Muscle layer of colon (tissue), 2 donors: ENCODE results near the gene GFY.
"Not testable (repeated sequence)": the region's sequence is repeated elsewhere in the genome, so short reads cannot be mapped to it uniquely, and the experiment has no call there.

ENCODE experiments used
- H3K27ac ChIP-seq: one replicate; pipeline ENCODE4 v1.7.0; 2013; ENCODE audit warnings: low read depth, mild to moderate bottlenecking, low read length, moderate library complexity
- H3K27me3 ChIP-seq, 2 donors: one replicate each; pipeline ENCODE4 v1.7.0; 2013; ENCODE audit warnings: low read length in 2 of 2, mild to moderate bottlenecking in 2 of 2; ENCODE audit not compliant: insufficient read depth in 2 of 2, control insufficient read depth in 1 of 2
- H3K36me3 ChIP-seq: one replicate; pipeline ENCODE4 v1.7.0; 2013; ENCODE audit warnings: mild to moderate bottlenecking, low read length; ENCODE audit not compliant: insufficient read depth
- H3K4me1 ChIP-seq: one replicate; pipeline ENCODE4 v1.7.0; 2013; ENCODE audit warnings: mild to moderate bottlenecking, low read length; ENCODE audit not compliant: insufficient read depth
- H3K4me3 ChIP-seq, 2 donors: one replicate each; pipeline ENCODE4 v1.7.0; 2013; ENCODE audit warnings: low read length in 2 of 2, low read depth in 1 of 2, mild to moderate bottlenecking in 1 of 2, moderate library complexity in 1 of 2
- H3K9ac ChIP-seq: one replicate; pipeline ENCODE4 v1.7.0; 2013; ENCODE audit warnings: low read length
- H3K9me3 ChIP-seq: one replicate; pipeline ENCODE4 v1.7.0; 2013; ENCODE audit warnings: mild to moderate bottlenecking, low read length
- donor health status: abdominal sarcoma.
- donor health status: Adenocarcinoma of cecum.

GFY gene

DNA sequence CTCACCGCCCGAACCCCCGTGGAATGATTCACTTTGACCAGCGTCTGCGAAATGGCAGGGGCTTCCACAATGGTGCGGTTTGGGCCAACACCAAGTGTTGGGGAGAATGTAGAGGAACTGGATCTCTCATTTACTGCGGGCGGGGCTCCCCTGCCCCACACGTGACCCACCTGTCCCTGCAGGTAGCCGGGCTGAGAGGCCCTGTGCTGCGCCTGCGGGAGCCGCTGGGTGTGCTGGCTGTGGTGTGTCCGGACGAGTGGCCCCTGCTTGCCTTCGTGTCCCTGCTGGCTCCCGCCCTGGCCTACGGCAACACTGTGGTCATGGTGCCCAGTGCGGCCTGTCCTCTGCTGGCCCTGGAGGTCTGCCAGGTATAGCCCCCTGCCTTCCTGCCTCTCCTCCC, 43.0 kb downstream of the GFY start:
- H3K27me3 ChIP-seq: no peaks in the 10 kb centered on the region
- no peak overlapping the region for H3K4me3 ChIP-seq
- no peak overlapping the region for H3K9ac ChIP-seq
- H3K4me1 ChIP-seq: no peaks in the 10 kb centered on the region
- no peak overlapping the region for H3K27ac ChIP-seq
- H3K9me3 ChIP-seq: no peaks in the 10 kb centered on the region
- no peaks in the 10 kb centered on the region for H3K36me3 ChIP-seq

DNA sequence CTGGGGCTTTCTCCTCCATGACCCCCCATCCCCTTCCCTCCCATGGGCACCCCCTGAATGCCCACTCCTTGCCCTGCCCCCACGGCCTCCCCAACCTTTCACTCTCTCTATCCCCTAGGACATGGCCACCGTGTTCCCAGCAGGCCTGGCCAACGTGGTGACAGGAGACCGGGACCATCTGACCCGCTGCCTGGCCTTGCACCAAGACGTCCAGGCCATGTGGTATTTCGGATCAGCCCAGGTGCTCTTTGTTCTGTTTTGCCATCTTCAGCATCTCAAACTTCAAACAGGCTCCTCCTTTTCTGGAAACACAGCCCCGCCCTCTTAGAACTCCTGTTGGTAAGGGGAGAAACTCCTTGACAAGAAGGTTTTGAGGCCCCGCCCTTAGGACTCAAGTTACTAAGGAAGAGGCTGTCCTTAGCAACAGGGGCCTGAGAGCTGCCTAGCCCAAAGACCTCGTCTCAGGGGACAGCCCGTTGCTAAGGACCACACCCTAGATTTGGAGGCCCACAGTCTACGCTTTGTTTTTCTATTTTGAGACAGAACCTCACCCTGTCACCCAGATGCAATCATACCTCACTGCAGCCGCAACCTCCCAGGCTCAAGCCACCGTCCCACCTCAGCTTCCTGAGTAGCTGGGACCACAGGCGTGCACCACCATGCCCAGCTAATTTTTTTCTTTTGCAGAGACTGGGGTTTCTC, 43.7 kb downstream of the GFY start:
- Histone ChIP-seq H3K36me3 (no peaks in the 10 kb centered on the region), H3K9me3 (no peaks in the 10 kb centered on the region), H3K9ac (no peak overlapping the region), H3K4me3 (no peak overlapping the region), H3K27ac (no peak overlapping the region), H3K27me3 (no peaks in the 10 kb centered on the region), H3K4me1 (peaks cover 6% of the 10 kb centered on the region)

DNA sequence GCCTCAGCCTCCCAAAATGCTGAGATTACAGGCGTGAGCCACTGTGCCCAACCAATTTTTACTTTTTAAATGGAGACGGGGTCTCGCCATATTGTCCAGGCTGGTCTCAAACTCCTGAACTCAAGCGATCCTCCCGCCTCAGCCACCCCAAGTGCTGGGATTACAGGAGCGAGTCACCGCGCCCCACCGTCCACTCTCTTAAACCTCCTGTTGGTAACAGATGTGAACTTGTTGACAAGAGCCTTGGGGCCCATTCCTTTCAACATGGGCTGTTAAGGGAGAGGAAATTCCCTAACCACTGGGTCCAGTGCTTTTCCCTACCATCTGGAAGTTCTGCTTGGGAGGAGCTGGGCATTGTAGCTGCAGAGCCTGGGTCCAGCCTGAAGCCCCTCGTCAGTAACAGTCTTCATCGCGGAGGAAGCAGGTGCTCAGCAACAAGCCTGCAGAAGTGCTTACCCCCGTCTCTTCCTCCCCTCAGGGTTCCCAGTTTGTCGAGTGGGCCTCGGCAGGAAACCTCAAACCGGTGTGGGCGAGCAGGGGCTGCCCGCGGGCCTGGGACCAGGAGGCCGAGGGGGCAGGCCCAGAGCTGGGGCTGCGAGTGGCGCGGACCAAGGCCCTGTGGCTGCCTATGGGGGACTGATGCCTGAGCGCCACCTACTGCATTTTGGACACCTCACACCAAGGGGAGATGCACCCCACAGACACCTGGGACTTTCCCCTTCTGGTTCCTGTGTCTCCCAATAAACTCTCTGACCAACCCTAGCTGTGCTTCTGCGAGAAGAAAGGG, 44.8 kb downstream of the GFY start:
- H3K27ac ChIP-seq: no peak overlapping the region
- no peak overlapping the region for H3K4me3 ChIP-seq
- peaks cover 12% of the 10 kb centered on the region for H3K4me1 ChIP-seq
- no peaks in the 10 kb centered on the region for H3K36me3 ChIP-seq
- H3K9ac ChIP-seq: no peak overlapping the region
- no peaks in the 10 kb centered on the region for H3K9me3 ChIP-seq
- no peaks in the 10 kb centered on the region for H3K27me3 ChIP-seq

DNA sequence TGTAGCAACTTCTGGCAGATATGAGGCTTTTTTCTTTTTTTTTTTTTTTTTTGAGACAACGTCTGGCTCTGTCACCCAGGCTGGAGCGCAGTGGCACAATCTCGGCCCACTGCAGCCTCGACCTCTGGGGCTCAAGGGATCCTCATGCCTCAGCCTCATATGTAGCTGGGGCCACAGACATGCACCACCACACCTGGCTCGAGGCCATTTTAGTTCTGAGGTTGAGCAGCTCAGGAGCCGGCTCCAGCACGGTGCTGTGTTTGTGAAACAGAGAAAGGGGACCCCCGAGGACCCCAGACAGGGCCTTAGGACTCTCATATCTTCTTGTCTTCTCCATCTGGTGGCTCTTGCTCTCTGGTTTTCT, 45.4 kb downstream of the GFY start:
- Histone ChIP-seq H3K27ac (no peak overlapping the region), H3K9me3 (no peaks in the 10 kb centered on the region), H3K4me3 (no peak overlapping the region), H3K9ac (no peak overlapping the region), H3K4me1 (peaks cover 17% of the 10 kb centered on the region), H3K36me3 (no peaks in the 10 kb centered on the region), H3K27me3 (no peaks in the 10 kb centered on the region)

DNA sequence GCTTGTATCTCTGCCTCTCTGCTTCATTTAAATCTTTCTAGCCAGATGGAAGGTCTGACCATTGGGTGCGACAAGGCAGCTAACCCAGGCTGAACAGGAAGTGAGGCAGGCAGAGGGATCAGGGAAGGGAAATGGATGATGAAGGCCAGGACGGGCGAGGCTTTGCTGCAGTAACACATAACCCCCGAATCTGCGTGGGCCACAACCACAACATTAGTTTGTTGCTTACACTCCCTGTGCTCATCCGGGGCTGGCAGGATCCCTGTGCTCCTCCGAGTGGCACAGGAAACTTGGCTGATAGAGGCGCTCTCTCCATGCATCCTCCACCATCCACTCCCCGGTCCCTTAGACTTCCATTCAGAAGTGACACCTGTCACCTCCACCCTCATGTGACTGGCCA, 47.7 kb downstream of the GFY start:
- Histone ChIP-seq H3K27me3 (no peaks in the 10 kb centered on the region), H3K9me3 (no peaks in the 10 kb centered on the region), H3K4me3 (no peak overlapping the region), H3K36me3 (no peaks in the 10 kb centered on the region), H3K4me1 (peaks cover 17% of the 10 kb centered on the region), H3K9ac (no peak overlapping the region), H3K27ac (no peak overlapping the region)

DNA sequence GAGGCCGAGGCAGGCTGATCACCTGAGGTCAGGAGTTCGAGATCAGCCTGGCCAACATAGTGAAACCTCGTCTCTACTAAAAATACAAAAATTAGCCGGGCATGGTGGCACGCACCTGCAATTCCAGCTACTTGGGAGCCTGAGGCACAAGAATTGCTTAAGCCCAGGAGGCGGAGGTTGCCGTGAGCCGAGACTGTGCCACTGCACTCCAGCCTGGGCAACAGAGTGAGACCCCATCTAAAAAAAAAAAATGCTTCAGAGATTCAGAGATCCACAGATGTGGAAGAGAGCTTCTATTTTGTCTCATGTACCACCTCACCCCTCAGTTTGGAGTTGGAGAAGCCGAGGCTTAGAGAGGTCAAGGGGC, 48.3 kb downstream of the GFY start:
- Histone ChIP-seq H3K27ac (peak overlapping the region; percentile 75), H3K4me1 (peaks cover 17% of the 10 kb centered on the region), H3K4me3 (peak overlapping the region; percentile 54 to 58), H3K9ac (peak overlapping the region; percentile 45)
- H3K9me3 ChIP-seq, H3K36me3 ChIP-seq, H3K27me3 ChIP-seq: not testable (repeated sequence)

DNA sequence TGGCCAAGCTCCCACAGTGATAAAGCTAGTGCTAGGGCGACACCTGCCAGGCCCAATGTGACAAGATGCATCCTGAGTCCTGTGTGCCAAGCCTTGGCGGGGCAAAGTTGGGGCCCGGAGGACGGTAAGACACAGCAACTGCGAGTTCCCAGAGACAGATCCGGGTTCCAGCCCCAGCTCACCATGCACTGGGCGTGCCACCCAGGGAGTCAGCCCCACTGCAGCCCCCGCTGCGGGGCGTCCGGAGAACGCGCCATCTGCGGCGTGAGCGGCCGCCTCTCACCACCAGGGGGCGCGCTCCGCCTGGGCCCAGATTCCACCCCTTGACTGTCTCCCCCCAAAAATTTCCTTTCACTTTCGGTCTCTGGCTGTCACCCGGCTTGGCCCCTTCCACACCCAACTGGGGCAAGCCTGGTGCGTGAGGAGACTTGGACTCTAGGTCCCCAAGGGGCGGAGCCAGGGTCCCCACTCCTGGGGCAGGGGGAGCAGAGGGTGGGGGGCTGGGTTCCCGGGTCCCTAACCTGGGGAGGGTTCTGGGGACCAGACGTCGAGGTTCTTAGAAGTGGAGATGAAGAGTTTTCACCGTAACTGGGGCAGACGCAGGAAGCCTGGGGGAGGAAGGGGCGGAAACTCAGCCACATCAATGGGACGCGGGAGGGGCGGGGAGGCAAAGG, 48.8 kb downstream of the GFY start, which contains the start of gene FLT3LG:
Gene FLT3LG (plus strand): TSS at position 348 of the 674 bp plus-strand sequence. CDS start 425 bp downstream, outside the sequence.
- peak within 1 kb of the TSS; percentile 45 for H3K9ac ChIP-seq

DNA sequence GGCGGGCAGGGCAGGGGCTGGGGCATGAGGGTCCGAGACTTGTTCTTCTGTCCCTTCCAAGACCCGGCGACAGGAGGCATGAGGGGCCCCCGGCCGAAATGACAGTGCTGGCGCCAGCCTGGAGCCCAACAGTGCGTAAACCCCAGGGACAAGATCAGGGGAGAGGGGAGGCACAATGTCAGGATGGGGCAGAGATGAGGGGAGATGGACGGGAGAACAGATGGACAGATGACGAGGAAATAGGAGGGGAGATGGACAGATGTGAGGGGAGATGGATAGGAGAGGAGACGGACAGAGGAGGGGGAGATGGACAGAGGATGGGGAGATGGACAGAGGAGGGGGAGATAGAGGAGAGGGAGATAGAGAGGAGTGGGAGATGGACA, 49.3 kb downstream of the GFY start:
- no peaks in the 10 kb centered on the region for H3K9me3 ChIP-seq
- H3K4me3 ChIP-seq: peak overlapping the region; percentile 54 to 58
- no peaks in the 10 kb centered on the region for H3K27me3 ChIP-seq
- H3K27ac ChIP-seq: peak overlapping the region; percentile 75
- H3K4me1 ChIP-seq: peaks cover 17% of the 10 kb centered on the region
- no peaks in the 10 kb centered on the region for H3K36me3 ChIP-seq
- H3K9ac ChIP-seq: peak overlapping the region; percentile 45

More for the DNA sequence above, 48.8 kb downstream of the GFY start, which contains the start of gene FLT3LG:
- no peaks in the 10 kb centered on the region for H3K9me3 ChIP-seq
- H3K36me3 ChIP-seq: no peaks in the 10 kb centered on the region
- H3K27me3 ChIP-seq: no peaks in the 10 kb centered on the region
- H3K4me3 ChIP-seq: peak within 1 kb of the TSS; percentile 54 to 58
- peak within 1 kb of the TSS; percentile 75 for H3K27ac ChIP-seq
- H3K4me1 ChIP-seq: peaks cover 17% of the 10 kb centered on the region

DNA sequence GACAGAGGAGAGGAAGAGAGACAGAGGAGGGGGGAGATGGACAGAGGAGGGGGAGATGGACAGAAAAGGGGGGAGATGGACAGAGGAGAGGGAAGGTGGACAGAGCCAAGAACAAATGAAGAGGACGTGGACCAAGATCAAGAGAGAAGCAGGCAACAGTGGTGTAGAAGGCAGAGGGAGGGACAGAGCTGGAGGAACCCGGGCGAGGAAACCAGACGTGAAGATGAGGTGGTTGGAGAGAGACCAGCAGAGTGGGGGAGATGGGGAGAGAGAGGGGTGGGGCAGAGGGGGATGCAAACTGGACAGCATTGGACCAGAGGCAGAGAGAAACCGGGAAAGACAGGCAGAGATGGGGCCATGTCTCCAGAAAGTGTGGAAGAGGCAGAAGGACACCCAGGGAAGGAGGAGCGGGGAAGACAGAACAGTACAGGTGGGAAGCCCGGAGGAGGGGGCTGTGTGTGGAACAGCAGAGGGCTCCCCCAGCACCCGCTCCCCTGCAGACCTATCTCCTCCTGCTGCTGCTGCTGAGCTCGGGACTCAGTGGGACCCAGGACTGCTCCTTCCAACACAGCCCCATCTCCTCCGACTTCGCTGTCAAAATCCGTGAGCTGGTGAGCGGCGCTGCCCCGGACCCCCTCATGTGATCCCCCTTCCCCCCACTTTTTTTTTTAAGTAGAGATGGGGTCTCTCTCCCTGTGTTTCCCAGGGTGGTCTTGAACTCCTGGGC, 50.2 kb downstream of the GFY start:
- peaks cover 17% of the 10 kb centered on the region for H3K4me1 ChIP-seq
- H3K27me3 ChIP-seq: no peaks in the 10 kb centered on the region
- peak overlapping the region in 1 of 2 donors; percentile 54 for H3K4me3 ChIP-seq
- H3K9me3 ChIP-seq: no peaks in the 10 kb centered on the region
- H3K36me3 ChIP-seq: no peaks in the 10 kb centered on the region
- no peak overlapping the region for H3K27ac ChIP-seq
- peak overlapping the region; percentile 45 for H3K9ac ChIP-seq

DNA sequence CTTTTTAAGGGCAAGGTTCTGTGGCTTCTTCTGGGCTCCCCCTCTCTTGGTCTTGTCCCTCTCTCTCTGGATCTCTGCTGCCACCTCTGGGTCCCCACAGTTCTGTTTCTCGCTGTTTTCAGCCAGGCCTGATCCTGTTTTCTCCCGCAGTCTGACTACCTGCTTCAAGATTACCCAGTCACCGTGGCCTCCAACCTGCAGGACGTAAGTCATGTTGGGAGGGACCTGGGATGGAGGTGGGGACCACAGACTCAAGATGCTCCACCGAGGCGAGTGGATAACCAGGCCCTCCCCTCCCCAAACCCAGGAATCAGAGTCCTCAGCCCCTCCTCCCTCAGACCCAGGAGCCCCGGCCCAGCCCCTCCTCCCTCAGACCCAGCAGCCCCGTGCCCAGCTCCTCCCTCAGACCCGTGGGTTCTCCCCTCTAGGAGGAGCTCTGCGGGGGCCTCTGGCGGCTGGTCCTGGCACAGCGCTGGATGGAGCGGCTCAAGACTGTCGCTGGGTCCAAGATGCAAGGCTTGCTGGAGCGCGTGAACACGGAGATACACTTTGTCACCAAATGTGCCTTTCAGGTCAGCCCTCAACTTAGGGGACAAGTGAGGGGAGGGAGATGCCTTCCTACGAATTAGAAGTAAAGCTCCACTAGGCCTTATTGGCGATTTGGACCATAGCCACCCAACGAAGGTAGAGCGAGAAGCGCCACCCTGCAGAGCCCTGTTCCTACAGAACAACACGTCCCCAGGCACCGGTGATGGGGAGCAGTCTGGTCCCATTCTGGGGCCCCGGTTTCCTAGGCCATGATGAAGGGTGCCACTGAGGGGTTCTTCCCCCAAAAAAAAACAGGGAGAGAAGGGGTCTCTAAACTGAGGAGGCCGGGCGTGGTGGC, 51.0 kb downstream of the GFY start:
- Histone ChIP-seq H3K4me1 (peaks cover 17% of the 10 kb centered on the region), H3K9me3 (no peaks in the 10 kb centered on the region), H3K36me3 (no peaks in the 10 kb centered on the region), H3K4me3 (no peak overlapping the region), H3K27ac (peak overlapping the region; percentile 7), H3K27me3 (no peaks in the 10 kb centered on the region), H3K9ac (no peak overlapping the region)
